Measurements from ENCODE around the gene TMEM200C.
A peak's percentile ranks its signal among the peaks of the same experiment; 100 is the strongest.
"Not testable (repeated sequence)": the region's sequence is repeated elsewhere in the genome, so short reads cannot be mapped to it uniquely, and the experiment has no call there.

TMEM200C gene

DNA sequence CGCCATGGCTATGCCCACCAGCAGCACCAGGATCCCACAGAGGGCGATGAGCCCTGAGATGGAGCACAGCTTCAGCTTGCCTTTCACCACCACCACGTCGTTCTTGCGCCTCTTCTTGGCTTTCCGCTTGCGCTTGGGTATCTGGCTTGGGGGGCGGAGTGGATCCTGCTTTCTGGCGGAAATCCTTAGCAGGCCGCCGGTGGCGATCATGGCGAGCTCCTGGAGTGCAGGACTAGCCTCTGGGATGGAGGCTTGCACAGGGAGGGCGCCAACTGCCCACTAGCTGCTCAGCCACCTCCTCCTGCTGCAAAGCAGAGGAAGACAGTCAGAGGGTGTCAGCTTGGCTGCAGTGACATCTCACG lies 3.5 kb downstream of the TMEM200C start:
- no peak for FAIRE-seq

DNA sequence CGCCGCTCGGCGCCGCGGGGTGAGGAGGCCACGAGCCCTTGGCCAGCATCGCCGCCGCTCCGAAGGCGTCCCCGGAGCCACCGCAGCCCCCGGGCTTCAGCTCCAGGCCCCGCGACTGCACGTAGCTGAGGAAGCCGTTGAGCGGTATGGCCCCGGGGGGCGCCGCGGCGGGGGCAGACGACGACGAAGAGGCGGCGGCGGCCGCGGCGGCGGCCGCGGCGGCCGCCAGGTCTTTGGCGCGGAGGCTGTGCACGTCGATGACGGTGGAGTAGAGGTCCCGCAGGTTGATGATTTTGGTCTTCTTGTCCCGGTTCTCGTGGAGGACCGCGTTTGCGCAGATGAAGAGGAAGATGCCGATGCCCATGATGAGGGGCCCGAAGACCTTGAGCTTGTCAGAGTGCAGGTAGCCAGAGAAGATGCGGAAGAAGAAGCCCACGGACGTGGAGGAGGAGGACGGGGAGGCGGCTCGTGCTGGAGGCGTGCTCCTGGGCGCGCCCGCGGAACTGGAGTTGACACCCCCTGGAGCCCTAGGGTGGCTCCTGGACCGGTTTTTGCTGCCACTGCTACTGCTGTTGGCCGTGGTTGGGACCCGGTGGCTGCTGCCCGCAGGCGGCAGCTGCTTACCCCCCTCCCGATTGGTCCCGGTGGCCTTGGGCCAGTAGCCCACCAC lies 4.0 kb downstream of the TMEM200C start:
- no peak for FAIRE-seq

GRCh38 chr18:5890331-5891183 lies 4.8 kb downstream of the TMEM200C start:
- FAIRE-seq = no peak

GRCh38 chr18:5885361-5885760 lies 10.0 kb downstream of the TMEM200C start:
- no peak for FAIRE-seq

GRCh38 chr18:5884375-5884774 lies 10.9 kb downstream of the TMEM200C start:
- no peak for FAIRE-seq

DNA sequence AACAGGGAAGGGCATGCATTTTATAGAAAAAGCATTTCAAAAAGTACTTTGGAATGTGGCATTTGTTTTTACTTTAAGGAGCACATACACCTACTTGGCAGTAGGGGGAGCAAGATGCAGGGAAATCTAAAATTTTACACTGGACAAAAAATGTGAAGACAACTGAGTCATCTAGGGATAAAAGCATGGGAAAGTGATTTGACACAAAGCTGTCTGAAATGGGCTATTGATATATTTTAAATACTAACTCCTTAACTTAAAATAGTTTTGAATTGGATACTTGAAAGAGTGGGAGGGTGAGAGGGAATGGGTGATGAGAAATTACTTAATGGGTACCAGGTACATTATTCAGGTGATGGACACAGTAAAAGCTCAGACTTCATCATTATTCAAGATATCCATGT lies 15.8 kb downstream of the TMEM200C start:
- no peak for FAIRE-seq

DNA sequence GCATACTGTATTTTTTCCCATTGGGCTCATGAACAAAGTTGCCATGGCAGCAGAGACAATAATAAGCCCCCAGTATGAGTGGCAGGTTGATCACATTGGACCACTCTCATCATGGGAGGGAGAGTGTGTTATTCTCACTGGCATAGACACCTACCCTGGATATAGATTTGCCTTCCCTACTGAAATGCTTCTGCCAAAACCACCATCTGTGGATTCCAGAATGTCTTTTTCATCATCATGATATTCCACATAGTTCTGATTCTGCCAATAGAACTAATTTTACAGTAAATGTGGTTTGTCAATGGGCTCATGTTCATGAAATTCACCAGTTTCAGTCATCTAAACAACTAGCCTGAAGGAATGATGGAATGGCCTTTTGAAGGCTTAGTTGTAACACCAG lies 18.4 kb downstream of the TMEM200C start:
- no peak for FAIRE-seq

GRCh38 chr18:5874336-5874735 lies 21.0 kb downstream of the TMEM200C start:
- FAIRE-seq = no peak

- no peak for FAIRE-seq
Observed at GRCh38 chr18:5872886-5873285, 22.4 kb downstream of the TMEM200C start.

DNA sequence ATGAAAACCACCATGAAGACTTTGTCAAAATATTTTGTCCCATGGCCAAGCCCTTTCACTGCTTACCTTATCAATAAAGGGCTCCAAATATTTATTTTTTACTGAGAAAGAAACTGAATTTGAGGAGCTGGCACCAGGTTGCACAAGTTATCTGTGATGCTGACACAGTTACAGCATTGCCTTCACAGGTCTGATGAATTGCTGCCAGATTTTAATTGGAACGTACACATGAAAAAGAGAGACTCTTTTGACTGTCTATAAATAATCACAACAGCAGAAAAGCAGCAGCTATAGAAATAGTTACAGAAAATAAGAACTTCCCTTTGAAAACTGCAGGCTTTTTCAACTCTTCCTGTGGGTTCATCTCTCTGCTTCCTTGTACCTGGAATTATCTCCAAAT lies 23.9 kb downstream of the TMEM200C start:
- FAIRE-seq = no peak

GRCh38 chr18:5868218-5868854 lies 27.0 kb downstream of the TMEM200C start:
- FAIRE-seq = peak; percentile 51

DNA sequence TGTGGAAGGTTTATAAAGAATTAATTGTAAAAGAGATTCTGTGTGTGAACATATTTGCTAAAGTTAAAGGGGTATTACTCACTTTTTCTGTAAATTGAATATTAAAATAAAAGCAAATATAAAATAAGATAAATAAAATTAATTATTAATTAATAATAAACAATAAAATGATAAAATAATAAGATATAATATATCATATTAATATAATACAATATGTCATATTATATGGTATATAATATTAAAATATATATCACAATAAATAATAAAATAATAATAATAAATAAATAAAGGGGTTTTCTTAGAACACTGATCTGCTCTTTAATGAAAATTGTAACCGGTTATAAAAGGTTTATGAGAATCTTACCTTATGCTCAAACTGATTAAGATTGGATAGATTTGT lies 29.8 kb downstream of the TMEM200C start:
- FAIRE-seq = peak; percentile 90

DNA sequence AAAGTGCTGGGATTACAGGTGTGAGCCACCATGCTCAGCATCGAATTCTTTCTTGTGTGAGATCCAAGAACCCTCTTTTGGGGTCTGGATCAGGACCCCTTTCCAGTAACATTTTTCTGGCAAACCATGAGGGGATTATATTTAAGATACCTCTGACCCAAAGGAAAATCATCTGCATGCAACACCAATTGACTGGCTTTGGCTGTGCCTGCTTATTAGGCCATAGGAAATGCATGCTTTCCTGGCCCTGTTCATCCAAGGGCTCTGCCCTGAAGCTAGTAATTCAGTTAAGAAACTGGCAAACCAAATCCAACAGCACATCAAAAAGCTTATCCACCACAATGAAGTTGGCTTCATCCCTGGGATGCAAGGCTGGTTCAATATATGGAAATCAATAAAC lies 33.2 kb downstream of the TMEM200C start:
- not testable (repeated sequence) for FAIRE-seq

DNA sequence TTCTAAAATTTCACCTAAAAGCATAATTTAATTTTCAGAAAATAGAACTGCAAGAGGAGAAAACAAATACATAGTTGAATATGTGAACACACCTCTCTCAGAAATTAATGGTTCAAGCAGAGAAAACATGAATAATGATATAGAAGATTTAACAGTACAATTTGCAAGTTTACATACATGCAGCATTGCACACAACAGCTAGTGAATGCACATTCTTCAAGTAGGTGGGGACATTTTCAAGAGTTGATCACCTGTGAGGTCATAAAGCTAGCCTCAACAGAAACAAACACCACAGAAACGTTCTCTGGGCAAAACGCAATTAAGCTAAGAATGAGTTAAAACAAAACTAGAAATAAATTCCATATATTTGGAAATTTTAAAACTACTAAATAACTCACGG lies 38.1 kb downstream of the TMEM200C start:
- no peak for FAIRE-seq

DNA sequence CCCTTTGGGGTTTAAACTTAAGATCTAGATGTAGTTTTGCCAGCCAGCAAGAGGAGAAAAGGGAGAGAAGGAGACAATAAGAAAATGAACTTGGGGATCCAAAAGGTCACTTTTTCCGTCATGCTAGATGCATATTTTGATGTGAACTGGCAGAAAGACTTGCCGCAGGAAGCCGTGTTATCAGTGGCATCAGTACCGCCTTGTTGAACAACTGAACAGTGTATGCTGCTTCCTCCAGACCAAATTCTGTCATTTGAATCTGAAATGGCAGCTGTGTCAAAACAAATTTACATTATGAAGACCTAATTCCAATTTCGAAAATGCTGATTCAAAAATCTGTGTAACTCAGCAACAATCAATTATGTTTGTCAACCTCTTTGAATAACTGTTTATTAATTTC lies 42.1 kb downstream of the TMEM200C start:
- no peak for FAIRE-seq

DNA sequence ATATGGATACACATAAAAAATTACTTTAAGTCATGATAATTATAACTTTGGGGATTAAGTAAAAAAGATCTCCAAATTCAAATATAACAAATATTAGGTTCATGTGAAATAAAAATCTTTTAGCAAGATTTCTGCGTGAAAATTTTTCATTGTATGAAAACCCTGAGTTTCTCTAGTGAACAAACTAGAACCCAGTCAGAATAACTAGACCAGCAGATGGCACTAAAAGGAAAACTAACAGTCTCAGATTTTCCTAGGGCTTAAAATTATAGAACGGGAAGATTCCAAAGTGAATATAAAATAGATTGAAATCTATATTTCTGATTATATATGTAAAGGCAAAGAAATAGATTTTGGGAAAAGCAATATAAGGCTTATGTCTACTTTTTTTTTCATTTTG lies 43.3 kb downstream of the TMEM200C start:
- FAIRE-seq = no peak

GRCh38 chr18:5842653-5843052 lies 52.7 kb downstream of the TMEM200C start:
- FAIRE-seq = no peak

DNA sequence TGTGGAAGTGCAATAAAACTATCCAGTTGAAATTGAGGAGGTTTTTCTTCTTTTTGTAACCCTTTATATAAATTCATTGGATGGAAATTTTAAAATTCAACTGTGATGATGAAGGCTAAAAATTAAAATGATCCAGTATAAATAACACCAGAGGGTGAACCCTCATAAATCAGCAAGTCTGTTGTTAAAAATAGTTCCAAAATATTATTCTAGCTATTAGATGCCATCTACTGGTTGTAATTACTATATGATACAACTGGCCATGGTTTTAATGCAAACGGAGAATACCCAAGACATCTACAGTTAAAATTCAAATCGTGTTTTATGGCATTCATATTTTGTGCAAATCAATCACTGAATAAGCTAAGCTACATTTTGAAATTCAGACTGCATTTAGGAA lies 53.8 kb downstream of the TMEM200C start:
- FAIRE-seq = no peak

DNA sequence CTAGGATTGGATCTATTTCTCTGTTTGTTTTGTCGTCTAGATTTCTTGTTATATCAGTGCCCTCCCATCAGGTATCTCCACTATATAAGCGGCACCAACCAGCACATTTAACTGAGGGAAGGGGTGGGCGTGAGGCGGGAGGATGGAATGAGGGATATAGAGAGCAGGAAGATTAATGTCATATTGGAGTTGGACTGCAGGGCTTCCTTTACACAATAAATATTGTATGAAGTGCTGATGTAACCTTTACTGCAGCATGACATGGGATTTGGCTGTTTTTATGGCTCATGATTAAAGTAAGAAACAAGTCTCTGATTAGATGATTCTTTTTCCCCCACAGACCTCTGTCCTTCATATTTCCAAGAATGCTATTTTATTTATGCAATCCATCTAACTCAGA lies 54.8 kb downstream of the TMEM200C start:
- no peak for FAIRE-seq

DNA sequence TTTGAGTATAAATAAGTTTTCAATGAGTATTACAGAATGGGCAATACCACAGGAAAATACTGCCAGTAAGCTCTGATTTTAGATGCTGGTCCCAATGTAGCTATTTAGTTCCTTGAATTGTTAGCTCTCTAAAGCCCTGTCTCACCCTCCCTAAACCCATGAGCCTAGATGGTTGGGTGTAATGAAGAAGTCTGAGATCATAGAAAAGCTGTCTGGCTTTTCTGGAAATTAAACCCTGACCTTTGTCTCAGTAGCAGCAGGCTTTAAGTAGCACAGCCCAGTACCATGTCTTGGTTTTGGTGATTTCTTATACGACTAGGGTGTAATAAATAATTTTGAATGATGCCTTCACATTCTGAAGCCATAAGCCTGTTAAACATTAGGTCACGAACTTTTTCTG lies 55.3 kb downstream of the TMEM200C start:
- no peak for FAIRE-seq

- FAIRE-seq = no peak
Observed at GRCh38 chr18:5839102-5839501, 56.2 kb downstream of the TMEM200C start.
